PFSK-1 (cell line): ENCODE measurements around the gene RFX3.

Experiments used
- FOXP2 ChIP-seq: optimal IDR thresholded peaks from 2 replicates; pipeline ENCODE3; 2011; ENCODE audit warnings: borderline replicate concordance, control low read depth, inconsistent platforms; ENCODE audit not compliant: insufficient read depth; ENCODE audit errors: extremely low read length, extremely low read depth
- POLR2AphosphoS5 ChIP-seq: IDR thresholded peaks from 2 replicates; pipeline ENCODE4 v1.6.1; 2012; ENCODE audit warnings: low read depth, mild to moderate bottlenecking, control low read depth, low read length, moderate library complexity
- SIN3A ChIP-seq: IDR thresholded peaks from 2 replicates; pipeline ENCODE4 v1.6.1; 2012; ENCODE audit warnings: mild to moderate bottlenecking, low read length, moderate library complexity, borderline replicate concordance; ENCODE audit not compliant: insufficient read depth
- TAF1 ChIP-seq: IDR thresholded peaks from 2 replicates; pipeline ENCODE4 v1.6.1; 2012; ENCODE audit warnings: low read length, control low read depth, borderline replicate concordance; ENCODE audit not compliant: insufficient read depth
- TF ChIP-seq, protein P1 (sequence below), 2 experiments: IDR thresholded peaks; 2 replicates each; pipeline versions ENCODE4 v1.6.1 to v1.8.0; 2011 to 2012; ENCODE audit warnings: low read depth in 2 of 2, low read length in 2 of 2, control low read depth in 1 of 2, inconsistent platforms in 1 of 2, mild to moderate bottlenecking in 1 of 2, moderate library complexity in 1 of 2; ENCODE audit not compliant: insufficient read depth in 1 of 2

GRCh38 chr9:3238236-3238635 is 287.6 kb downstream of the RFX3 start:
- TF ChIP-seq TAF1 (no peak), POLR2AphosphoS5 (no peak), FOXP2 (no peak), SIN3A (no peak)
- TF ChIP-seq, protein P1, sequence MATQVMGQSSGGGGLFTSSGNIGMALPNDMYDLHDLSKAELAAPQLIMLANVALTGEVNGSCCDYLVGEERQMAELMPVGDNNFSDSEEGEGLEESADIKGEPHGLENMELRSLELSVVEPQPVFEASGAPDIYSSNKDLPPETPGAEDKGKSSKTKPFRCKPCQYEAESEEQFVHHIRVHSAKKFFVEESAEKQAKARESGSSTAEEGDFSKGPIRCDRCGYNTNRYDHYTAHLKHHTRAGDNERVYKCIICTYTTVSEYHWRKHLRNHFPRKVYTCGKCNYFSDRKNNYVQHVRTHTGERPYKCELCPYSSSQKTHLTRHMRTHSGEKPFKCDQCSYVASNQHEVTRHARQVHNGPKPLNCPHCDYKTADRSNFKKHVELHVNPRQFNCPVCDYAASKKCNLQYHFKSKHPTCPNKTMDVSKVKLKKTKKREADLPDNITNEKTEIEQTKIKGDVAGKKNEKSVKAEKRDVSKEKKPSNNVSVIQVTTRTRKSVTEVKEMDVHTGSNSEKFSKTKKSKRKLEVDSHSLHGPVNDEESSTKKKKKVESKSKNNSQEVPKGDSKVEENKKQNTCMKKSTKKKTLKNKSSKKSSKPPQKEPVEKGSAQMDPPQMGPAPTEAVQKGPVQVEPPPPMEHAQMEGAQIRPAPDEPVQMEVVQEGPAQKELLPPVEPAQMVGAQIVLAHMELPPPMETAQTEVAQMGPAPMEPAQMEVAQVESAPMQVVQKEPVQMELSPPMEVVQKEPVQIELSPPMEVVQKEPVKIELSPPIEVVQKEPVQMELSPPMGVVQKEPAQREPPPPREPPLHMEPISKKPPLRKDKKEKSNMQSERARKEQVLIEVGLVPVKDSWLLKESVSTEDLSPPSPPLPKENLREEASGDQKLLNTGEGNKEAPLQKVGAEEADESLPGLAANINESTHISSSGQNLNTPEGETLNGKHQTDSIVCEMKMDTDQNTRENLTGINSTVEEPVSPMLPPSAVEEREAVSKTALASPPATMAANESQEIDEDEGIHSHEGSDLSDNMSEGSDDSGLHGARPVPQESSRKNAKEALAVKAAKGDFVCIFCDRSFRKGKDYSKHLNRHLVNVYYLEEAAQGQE (IDR thresholded peaks at IDR 0.05; ENCODE audit: insufficient read depth in 1 of 2, low read depth in 2 of 2, low read length in 2 of 2), result no peak
